ENCODE results near the gene GRM5.
"Not testable (repeated sequence)": the region's sequence is repeated elsewhere in the genome, so short reads cannot be mapped to it uniquely, and the experiment has no call there.

GRM5 gene

DNA sequence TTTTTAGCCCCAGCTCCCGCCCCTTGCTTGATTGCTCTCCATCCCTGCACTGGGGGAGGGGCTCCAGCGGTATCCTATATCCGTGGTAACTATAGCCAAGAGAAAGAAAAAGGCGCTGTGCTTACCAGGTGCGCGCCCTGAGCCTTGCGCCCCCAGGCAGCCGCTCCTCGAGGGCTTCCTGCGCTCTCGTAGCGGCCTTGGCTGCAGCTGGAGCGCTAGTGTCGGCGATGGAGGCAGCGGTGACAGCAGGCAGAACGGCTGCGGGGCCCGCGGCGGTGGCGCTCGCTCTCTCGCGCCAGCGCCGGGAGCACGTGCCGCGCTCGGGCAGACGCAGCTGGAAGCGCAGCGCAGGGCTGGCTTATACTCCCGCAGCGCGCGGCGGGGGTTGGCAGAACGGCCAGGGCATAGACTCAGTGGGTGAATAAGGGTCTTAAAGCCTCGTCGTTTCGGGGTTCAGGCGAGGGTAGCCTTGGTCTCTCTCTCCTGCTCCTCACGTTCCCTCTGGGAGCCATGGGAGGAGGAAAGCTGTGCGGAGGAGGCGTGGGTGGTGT lies at the start of gene GRM5:
TSS of gene GRM5 (minus strand) at position 332 of the 551 bp plus-strand sequence. CDS start 18,110 bp downstream, outside the sequence.
- not testable (repeated sequence) for DNase-seq (ENCODE audit: low read depth)

DNA sequence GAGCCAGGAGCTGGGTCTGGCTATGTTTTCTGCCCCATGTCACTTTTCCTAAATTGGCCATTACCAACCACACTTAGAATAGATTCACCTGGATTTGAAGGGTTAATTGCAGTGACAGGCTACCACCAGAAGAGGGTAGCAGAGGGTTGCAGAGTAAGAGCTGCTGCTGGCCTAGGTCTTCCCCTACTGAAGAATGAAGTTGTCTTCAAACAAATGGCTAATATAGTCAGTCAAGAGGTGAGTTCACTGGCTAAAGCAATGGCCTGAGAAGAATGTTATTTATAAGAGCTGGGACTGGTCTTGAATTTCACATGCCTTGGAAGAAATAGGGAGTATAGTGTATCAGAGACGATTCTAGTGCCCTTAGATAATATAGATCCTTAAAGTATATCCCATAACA lies 32.2 kb upstream of the GRM5 start:
- not testable (repeated sequence) for DNase-seq (ENCODE audit: low read depth)

DNA sequence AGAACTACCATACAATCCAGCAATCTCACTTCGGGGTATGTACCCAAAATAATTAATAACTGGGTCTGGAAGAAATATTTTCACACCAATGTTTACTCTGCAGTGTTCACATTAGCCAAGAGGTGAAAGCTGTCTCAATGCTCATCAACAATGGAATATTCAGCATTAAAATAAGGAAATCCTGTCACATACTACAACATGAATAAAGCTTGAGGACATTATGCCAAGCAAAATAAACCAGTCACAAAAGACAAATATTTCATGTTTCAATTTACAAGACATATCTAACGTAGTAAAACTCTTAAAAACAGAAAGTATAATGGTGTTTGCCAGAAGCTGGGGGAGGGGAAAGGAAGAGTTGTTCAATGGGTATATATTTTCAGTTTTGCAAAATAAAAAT lies 28.0 kb upstream of the GRM5 start:
- not testable (repeated sequence) for DNase-seq (ENCODE audit: low read depth)

GRCh38 chr11:89084951-89085350 lies 19.2 kb upstream of the GRM5 start:
- DNase-seq (ENCODE audit: low read depth): not testable (repeated sequence)

DNA sequence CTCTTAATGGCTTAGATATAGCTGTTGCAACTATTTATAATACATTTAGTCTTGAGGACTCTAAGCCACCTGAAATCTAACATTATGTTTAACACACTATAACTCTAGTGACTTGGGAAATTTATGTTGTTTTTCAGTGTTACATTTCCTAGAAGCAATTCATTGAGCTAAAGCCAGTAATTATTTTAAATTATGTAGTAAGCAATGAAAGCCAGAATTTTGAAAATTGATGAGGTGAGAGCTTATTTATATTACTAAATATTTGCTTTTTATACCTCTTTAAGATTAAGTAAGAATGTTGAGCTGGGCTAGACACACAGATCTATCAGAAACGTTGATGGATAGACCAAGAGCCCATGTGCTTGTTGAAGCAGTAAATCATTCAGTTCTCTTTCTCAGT lies 5.1 kb upstream of the GRM5 start:
- DNase-seq (ENCODE audit: low read depth): not testable (repeated sequence)

- DNase-seq (ENCODE audit: low read depth): no peak
Measured at GRCh38 chr11:89067264-89067663, 1.5 kb upstream of the GRM5 start.

DNA sequence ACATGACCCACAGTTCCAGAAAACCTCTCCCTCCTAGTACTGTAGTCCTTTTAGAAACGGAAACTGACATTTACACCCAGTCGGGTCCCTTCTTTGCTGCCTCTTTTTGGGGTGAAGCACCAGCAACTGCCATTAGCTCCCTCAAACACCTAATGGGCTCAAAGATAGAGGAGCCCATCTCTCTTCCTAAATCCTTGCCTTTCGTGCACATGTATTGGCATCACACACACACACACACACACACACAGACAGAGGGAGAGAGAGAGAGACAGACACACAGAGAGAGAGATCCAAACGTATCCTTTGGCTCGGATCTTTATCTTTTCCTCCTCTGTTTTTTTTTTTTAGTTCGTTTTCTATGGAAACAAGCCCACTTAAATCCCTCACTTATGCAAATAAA lies 716 bp downstream of the GRM5 start:
- DNase-seq (ENCODE audit: low read depth): no peak

DNA sequence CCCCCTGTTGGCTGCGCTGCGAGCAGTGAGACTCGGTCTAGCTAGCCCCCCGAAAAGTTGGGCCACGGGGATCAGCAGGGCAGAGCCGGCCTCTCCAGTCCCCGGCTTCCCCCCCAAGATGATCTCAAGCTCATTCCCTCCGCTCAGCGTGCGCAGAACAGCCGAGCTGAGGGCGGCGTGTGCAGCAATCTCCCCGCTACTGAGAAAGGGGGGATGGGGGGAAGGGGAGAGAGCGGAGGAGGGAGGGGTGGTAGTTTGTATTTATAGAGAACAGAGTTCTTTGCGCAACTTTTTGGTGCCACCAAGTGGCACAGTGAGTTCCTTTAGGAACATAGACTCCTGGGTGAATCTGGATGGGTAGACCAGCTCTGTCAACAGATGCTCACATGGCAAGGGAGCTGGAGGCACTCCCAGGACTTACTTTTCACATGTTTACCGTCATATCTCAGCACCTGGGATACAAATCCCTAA lies 2.3 kb downstream of the GRM5 start:
- DNase-seq (ENCODE audit: low read depth): not testable (repeated sequence)

DNA sequence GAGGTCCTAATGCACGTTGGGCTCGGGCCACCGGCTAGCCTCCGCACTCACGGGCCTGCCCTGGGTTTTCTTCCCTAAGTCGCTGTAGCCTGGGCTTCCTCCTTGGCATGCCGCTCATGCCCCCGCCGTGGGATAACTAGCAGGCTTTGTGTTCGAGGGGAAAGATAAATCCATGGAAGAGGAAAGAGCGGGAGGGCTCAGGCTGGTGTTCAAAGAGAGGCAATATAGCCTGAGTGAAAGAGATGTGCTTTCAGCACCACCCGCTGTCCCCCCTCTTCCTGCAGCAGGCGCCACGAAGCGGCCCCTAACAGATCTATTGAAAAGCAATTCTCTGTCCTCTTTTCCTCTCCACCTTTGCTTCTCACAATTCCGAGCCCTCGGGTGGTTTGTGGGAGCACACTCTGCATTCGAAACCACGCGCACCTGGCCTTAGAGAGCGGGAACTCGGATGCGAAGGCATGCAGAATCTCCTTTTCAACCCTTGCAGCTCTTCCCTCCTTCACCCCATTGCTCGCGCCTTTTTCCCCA lies 2.9 kb downstream of the GRM5 start:
- DNase-seq (ENCODE audit: low read depth): not testable (repeated sequence)

GRCh38 chr11:89061839-89062238 lies 3.9 kb downstream of the GRM5 start:
- DNase-seq (ENCODE audit: low read depth): not testable (repeated sequence)

- not testable (repeated sequence) for DNase-seq (ENCODE audit: low read depth)
Measured at GRCh38 chr11:89057406-89057805, 8.4 kb downstream of the GRM5 start.

DNA sequence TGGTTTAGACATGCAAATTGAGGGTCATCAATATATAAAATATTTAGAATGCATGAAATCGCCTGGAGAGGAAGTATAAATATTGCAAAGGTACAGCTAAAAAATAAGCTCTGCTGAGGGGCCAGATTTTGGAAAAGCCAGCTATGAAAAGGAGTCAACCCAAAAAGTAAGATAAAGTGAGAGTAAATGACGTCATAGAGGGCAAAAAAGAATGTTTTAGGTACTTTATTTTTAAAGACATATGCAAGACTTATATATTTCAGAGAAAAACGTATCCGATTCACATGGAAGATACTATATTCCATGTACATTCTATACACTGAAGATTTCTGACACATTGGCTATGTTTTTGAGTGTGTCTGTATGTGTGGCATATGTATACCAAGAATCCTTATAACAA lies 13.6 kb downstream of the GRM5 start:
- no peak for DNase-seq (ENCODE audit: low read depth)

DNA sequence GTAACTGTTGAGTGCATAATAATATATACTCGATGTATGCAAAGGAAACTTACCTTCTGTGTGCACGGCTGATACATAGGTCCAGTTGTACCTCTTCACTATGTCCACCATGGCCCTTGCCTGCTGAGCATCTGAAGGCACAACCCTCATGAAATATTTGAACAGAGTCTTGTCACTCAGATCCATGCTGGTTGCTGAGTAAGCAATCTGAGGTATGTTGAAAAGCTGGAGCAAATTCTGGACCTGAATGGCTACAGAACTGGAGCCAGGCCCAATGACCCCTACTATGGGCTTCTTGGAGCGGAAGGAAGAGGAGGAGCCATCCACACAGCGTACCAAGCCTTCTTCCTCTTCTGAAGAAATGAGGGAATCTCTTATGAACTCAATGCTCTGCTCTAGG lies 18.6 kb downstream of the GRM5 start:
- not testable (repeated sequence) for DNase-seq (ENCODE audit: low read depth)

GRCh38 chr11:89043861-89044588 lies 21.8 kb downstream of the GRM5 start:
- not testable (repeated sequence) for DNase-seq (ENCODE audit: low read depth)

GRCh38 chr11:89029671-89030070 lies 36.1 kb downstream of the GRM5 start:
- not testable (repeated sequence) for DNase-seq (ENCODE audit: low read depth)

GRCh38 chr11:89021339-89021738 lies 44.4 kb downstream of the GRM5 start:
- DNase-seq (ENCODE audit: low read depth): no peak

GRCh38 chr11:89019827-89020547 lies 45.8 kb downstream of the GRM5 start:
- DNase-seq (ENCODE audit: low read depth): not testable (repeated sequence)

- DNase-seq (ENCODE audit: low read depth): no peak
Measured at GRCh38 chr11:89016214-89016613, 49.6 kb downstream of the GRM5 start.

DNA sequence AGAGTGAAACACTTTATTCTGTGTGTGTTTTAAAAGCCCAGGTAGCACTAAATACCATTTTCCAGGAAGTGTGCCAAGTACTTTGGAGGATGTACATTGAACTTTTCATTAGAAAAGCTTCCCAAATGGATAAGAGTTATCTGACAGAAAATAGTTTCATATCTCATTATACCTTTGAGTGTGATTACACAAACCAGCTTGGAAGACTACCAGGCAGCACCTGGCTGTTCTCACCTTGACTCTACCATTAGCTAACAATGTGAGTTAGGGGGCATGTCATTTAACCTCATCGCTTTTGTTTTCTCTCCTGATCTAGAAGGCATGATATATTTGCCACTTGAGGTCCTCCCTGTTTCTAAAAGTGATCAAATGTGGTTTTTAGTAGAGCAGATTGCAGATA lies 50.2 kb downstream of the GRM5 start:
- DNase-seq (ENCODE audit: low read depth): no peak

- DNase-seq (ENCODE audit: low read depth): not testable (repeated sequence)
Measured at GRCh38 chr11:89000852-89001251, 64.9 kb downstream of the GRM5 start.

DNA sequence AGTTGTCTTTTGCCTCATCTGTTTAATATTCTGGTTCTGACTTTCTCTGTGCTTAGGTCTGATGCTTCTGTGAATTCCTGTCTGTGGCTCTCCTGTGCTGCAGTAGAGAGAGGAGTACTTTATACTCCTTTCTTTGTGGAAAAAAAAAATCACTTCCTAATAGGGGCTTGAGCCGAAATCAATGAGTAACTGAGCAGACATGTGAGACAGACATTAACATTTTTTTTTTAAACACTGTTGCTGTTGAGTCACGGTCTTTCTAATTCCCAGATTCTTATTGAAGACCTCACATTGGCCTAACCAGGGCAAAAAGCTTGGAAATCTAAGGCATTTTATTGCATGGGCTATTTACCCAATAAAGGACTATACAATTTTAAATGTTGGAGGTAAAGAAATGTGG lies 86.1 kb downstream of the GRM5 start:
- no peak for DNase-seq (ENCODE audit: low read depth)

DNA sequence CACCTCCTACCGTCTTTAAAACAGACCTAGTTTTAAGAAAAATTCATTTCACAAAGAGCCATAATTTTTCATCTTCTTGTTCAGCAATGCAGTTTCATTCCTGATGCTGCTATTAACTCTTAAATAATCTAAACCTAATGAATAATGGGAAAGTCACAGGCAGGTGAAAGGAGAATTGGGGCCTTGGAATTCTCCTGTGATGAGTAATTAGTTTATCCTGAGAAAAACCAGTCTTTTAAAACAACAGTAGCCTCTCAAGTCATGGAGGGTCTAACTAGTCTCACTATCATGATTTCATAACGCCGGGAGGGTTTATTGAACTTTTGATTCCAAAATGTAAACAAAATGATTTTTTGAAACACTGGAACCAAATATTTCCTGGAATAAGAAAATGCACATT lies 86.8 kb downstream of the GRM5 start:
- DNase-seq (ENCODE audit: low read depth): not testable (repeated sequence)

DNA sequence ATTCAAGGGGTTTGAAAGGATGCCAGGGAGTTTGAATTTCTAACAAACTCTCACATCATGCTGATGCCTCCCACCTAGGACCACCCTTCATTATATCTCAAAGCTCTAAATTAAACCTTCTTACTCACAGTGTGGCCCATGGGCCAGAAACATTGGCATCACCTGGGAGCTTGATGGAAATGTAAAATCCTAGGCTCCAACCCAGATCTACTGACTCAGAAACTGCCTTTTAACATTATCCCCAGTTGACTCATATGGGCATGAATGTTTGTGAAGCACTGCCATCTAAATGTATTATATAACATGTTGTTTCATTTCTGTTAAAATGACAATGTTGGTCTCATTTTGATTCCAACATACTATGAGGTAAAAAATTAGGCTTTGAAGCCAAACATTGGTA lies 90.3 kb downstream of the GRM5 start:
- DNase-seq (ENCODE audit: low read depth): not testable (repeated sequence)

All from activated T-cell treated with anti-CD3 and anti-CD28 coated beads for 48 hours (primary cell).